Amygdala (tissue), 56 donors: ENCODE results near the gene LRPAP1.

Source experiments
- DNase-seq, 56 donors: peaks; one replicate each; lab custom pipeline; 2025; lab: John Stamatoyannopoulos, UW

The LRPAP1 gene

DNA sequence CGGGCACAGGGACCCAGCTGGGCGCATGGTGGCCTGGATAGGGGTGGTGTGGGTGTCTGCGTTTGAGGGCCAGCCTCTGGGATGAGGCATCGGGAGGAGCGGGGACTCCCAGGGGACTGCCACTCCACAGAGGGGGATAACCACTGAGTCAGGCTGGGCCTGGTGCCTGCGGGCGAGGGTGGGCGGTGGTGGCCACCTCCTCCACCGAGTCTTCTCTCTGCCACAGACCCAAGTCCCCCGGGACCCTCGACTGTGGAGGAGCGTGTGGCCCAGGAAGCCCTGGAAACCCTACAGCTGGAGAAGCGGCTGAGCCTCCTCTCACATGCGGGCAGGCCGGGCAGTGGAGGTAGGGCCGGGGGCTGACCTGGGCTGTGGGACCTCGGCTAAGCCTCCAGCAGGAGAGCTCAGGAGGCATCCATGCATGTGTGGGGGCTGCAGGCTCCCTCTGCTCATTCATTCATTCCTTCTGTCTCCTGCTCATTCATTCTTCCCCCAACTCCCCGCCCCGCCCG, 42.7 kb downstream of the LRPAP1 start:
- DNase-seq = no peak

DNA sequence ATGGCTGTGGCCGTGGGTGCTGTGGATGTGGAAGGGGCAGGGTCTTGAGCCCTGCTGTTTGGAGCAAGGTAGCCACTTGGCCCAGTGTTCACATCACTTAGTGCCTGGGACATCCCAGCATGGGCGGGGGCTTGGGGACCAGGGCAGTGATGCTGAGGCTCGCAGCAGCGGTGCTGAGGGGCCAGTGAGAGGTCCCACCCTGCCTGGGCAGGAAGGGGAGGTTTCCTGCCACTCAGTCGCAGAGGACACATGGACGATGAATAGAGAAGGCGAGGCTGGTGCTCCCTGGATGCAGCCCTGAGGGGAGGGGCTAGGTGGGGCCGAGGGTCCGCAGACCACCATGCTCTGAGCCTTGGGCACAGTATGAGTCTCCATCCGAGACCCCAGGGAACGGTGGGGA, 43.4 kb downstream of the LRPAP1 start:
- no peak for DNase-seq

DNA sequence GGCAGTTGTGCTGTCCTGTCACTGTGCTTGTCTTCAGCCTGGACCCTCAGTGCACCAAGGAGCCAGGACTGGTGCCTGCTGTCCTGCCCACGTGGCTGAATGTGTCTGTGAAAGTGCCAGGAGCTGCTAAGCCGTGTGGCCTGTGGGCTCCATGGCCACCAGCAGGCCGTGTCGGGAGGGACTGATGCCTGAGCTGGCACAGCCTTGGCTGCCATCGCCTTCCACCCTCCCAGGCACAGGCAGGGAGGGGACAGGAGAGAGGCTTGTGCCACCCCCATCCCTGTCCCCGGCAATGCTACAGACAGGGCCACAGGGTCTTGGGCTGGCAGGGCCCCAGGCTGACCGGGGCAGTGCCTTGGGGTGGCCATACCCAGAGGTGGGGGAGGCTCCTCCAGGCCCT, 44.4 kb downstream of the LRPAP1 start:
- peak in 6 of 56 donors; percentile 12 to 51 (median 32) for DNase-seq

GRCh38 chr4:3486541-3487540, 45.4 kb downstream of the LRPAP1 start:
- DNase-seq = peak in 31 of 56 donors; percentile 16 to 78 (median 44)

DNA sequence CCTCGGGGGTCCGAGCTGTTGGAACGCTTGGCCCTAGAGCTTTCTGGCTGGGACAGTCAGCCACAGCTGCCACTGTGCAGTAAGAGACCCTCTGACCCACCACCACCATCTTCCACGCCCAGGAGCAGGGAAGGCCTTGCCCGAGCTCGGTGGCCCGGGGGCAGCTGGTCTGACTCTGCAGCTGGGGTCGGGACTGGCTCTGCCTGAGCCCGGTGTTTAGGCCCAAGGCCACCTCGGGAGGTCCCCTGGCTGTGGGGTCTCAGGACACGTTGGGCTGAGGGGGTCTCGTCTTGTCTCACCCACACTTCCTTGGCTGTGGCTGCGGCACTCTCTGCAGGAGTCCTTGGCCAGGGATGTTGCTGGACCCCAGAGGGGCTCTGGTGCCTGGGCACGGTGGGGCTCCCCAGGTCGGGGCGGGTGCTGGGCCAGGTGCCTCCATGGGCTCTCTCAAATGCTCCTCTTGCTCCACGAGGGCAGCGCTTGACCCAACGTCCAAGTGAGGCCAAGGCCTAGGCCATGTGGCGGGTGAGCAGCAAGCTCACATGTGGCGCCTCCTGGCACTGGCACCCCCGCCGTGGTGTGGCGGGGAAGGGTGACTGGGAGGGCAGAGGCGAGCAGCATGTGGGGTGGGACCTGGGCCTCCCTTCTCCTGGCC, 46.2 kb downstream of the LRPAP1 start:
- no peak for DNase-seq

- no peak for DNase-seq
Measured at GRCh38 chr4:3485011-3485791, 47.0 kb downstream of the LRPAP1 start.

DNA sequence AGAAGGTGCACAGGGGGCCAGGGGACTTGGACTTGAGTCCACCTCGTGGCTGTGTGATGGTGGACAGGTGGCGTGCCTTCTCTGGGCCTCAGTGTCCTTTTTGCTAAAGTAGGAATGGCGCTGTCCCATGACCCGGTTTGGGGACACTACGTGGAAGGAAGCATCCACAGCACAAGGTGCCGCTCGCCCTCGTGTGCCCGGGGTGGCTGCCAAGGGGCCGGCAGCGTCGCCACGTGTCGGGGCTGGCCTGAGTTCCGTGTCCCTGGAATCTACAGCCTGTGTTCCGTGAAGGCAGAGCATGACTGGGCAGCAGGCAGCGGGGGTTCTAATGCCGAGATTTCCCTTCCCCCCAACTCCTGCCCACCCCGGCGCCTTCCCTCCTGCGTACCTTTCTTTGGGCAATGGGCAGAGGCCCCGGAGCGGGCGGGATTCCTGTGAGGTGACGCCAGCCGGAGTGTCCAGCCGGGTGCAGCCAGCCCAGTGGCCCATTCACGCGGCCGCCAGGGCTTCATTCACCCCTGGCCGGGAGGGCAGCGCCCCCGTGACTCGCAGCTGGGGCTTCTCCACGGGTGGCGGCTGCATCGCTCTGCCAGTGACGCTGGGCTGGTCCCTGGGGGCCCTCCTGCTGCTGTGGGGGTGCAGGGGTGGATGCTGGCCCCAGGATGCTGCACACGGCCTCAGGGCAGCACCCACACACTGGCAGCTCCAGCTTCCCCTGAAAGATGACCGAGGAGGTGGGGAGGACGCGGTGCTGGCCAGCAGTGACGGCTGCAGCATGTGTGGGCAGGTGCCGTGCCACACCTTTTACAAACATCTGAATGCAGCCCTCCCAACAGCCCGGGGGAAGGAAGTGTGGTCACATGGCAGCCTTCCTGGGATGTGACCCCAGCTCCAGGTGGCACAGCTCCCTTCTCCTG, 47.9 kb downstream of the LRPAP1 start:
- DNase-seq = peak in 5 of 56 donors; percentile 21 to 54 (median 33)

DNA sequence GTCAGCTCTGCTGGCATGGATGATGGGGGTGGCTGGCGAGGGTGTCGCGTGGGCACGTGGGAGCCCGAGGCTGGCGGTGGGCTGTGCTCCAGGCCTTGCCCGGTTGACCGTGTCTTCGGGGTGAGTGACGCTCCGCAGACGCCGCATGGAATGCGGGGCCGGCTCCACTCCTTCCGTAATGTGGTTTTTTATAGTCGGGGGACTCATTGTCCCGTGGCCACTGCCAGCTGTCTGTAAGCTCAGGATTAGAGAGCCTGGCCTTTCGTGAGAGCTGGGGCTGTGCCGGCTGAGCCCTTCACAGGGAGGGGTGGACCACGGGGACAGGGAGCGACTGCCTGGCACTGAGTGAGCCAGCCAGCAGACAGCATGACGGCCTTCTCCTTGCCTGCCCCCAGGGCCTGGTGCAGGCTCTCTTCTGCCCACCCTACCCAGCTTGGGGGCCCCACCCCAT, 48.7 kb downstream of the LRPAP1 start:
- peak in 14 of 56 donors; percentile 15 to 66 (median 38) for DNase-seq

GRCh38 chr4:3482707-3483106, 49.5 kb downstream of the LRPAP1 start:
- no peak for DNase-seq

DNA sequence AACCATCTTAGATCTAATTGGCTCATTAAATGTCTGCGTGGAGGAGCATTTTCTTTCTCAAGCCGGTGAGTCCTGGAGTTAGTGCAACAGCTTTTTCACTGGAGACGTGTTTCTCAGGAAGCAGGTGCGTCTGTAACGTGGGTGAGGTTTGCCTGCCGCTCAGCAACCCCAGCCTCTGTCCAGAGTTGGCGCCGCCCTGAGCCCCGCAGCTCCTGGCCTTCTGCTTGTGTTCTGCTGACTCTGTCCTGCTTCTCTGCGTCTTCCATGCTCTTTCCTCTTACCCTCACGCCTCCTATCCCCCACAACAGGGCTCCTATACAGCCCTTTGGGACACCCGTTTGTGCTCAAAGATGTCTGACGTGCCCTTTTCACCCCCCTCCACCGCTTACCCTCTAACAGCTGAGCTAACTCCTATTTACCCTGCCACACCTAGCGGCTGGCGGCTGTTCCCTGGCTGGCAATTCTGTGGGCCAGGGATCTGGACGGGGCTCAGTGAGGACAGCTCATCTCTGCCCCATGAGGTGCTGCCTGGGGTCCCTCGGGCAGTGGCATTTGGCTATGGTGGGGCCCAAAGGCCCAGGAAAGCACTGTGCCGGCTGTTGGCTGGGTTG, 50.3 kb downstream of the LRPAP1 start:
- no peak for DNase-seq

DNA sequence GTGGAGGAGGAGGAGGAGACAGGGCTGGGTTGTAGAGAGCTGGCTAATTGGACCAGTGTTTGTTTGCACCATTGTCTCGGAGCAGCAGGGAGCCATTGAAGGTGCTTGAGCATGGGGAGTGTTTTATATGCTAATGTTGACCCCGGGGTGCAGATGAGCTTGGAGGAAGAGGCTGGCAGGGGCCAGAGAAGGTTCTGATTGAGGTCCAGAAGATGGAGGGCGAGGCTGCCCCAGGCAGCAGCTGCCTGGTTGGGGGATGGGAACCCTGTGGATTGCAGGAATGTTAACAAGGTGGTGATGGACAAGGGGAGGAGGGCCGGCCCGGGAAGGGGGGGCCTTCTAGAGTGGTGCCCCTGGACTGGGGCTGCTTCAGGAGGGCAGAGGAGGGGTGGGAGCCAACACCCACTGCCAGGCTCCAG, 51.1 kb downstream of the LRPAP1 start:
- no peak for DNase-seq

DNA sequence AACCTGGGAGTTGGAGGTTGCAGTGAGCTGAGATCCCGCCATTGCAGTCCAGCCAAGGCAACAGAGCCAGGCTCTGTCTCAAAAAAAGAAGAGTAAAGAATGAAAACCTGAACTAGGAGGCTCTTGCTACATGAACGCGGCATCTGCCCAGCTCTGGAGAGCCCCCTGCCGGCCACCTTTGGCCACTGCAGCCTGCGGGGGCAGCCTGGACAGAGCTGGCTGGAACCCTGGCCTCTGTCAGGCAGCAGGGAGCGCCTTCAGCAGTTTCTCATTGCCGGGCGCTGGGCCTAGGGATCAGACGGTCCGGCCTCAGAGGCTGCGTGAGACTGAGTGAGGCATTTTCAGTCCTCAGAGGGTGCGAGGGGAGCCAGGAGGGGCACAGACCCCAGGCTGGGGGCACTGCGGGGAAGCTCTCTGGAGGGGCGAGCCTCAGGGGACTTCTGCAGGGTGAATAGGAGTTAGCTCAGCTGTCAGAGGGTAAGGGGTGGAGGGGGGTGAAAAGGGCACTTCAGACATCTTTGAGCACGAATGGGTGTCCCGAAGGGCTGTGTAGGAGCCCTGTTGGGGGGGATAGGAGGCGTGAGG, 51.6 kb downstream of the LRPAP1 start:
- DNase-seq = peak in 42 of 56 donors; percentile 10 to 80 (median 45)

- DNase-seq = no peak
Measured at GRCh38 chr4:3479358-3480101, 52.7 kb downstream of the LRPAP1 start.

GRCh38 chr4:3478446-3479357, 53.5 kb downstream of the LRPAP1 start:
- no peak for DNase-seq

DNA sequence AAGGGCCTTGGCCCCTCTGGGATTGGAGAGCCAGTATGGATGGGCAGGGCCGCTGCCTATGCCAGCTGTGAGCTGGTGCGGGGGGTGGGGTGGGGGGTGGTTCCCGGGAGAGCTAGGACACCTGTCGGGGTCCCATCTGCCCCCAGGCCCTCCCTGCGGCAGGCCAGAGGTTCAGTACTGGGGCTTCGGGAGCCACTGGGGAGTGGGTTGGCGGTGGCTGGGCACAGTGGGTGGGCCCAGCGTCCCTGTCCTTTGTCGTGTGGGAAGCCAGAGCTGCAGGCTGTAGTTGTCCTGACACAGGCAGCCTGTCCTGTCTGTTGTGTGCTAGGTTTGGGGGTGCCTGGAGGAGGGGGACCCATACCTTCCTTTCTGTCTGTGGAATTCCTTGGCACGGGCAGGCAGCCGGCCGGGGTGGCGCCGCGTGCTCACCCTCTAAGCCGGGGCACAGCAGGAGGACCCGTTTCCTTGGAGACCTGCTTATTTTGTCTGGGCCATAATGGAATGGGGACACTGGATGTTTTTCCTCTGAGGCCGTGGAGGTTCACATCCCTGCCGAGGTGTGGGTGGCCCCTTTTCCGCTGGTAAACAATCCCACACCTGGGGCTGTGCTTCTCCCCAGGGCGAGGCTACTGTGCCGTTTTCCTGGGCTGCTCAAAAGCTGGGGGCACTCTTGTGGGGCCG, 54.3 kb downstream of the LRPAP1 start:
- no peak for DNase-seq
